H1 (cell line): ENCODE results near the gene DNAJC17. TPM values are rescaled to one million over a fixed set of nuclear protein-coding genes. Genes with fewer than 3 reads are reported as not detected.
A peak's percentile ranks its signal among the peaks of the same experiment; 100 is the strongest.

Experiments
- CTCF ChIA-PET: fragments of 300-600 bp; sonication (Branson Sonifier 250); formaldehyde crosslinking; loops from one replicate; lab custom pipeline; 2021; ENCODE audit not compliant: partially characterized antibody; lab: Charles Lee
- POLR2A ChIA-PET: fragments of 300-600 bp; sonication (Branson Sonifier 250); formaldehyde crosslinking; loops from one replicate; lab custom pipeline; 2021; ENCODE audit warnings: inconsistent platforms; ENCODE audit not compliant: partially characterized antibody; lab: Charles Lee
- DNase-seq, 2 experiments: peaks; one replicate each; pipeline versions ENCODE4 v3.0.0 to v3.0.0-alpha.2; 2010 to 2022; ENCODE audit warnings: low spot score in 2 of 2, low read depth in 1 of 2, mixed read lengths in 1 of 2
- FAIRE-seq: peaks from 2 replicates; lab custom pipeline; 2011; peaks lifted over from hg19 to GRCh38; lab: Jason Lieb, UNC
- H2AFZ ChIP-seq: 2 replicates; pipeline ENCODE4 v1.8.1; 2012; ENCODE audit warnings: low read length, inconsistent platforms
- H2AK5ac ChIP-seq: 2 replicates; pipeline ENCODE4 v1.6.1; 2013; ENCODE audit warnings: low read depth, low read length
- H2BK120ac ChIP-seq: replicated peaks from 2 replicates; pipeline ENCODE3; 2013; ENCODE audit warnings: low read depth, low read length, inconsistent platforms
- H2BK12ac ChIP-seq: 2 replicates; pipeline ENCODE4 v1.6.1; 2013; ENCODE audit warnings: low read depth, low read length
- H2BK15ac ChIP-seq: 2 replicates; pipeline ENCODE4 v1.6.1; 2013; ENCODE audit warnings: low read length
- H2BK20ac ChIP-seq: 2 replicates; pipeline ENCODE4 v1.6.1; 2013; ENCODE audit warnings: low read length
- H2BK5ac ChIP-seq: 2 replicates; pipeline ENCODE4 v1.6.1; 2013; ENCODE audit warnings: low read depth, low read length
- H3K14ac ChIP-seq: 2 replicates; pipeline ENCODE4 v1.6.1; 2013; ENCODE audit warnings: inconsistent platforms; ENCODE audit not compliant: insufficient read length
- H3K18ac ChIP-seq: 2 replicates; pipeline ENCODE4 v1.6.1; 2013; ENCODE audit warnings: low read length; ENCODE audit errors: extremely low read depth
- H3K23ac ChIP-seq: 2 replicates; pipeline ENCODE4 v1.6.1; 2013; ENCODE audit warnings: inconsistent platforms; ENCODE audit not compliant: insufficient read length
- H3K23me2 ChIP-seq: 2 replicates; pipeline ENCODE4 v1.6.1; 2013; ENCODE audit warnings: low read depth, low read length
- H3K27ac ChIP-seq: 2 replicates; pipeline ENCODE4 v1.6.1; 2011; ENCODE audit warnings: low read depth, low read length, inconsistent platforms
- H3K27me3 ChIP-seq, 4 experiments: replicated peaks in 1 of 4; 1 replicate in 1 of 4; 2 replicates in 3 of 4; pipeline versions ENCODE4 v1.6.1 to v1.8.1; 2011 to 2013; ENCODE audit warnings: low read length in 3 of 4, mild to moderate bottlenecking in 3 of 4, inconsistent platforms in 2 of 4, mixed read lengths in 2 of 4, moderate library complexity in 1 of 4; ENCODE audit not compliant: control insufficient read depth in 3 of 4, insufficient read depth in 3 of 4; ENCODE audit errors: extremely low read depth in 1 of 4
- H3K36me3 ChIP-seq, 4 experiments: 2 replicates each; pipeline versions ENCODE4 v1.6.1 to v1.8.1; 2011 to 2013; ENCODE audit warnings: mild to moderate bottlenecking in 4 of 4, low read length in 3 of 4, moderate library complexity in 2 of 4, control low read depth in 1 of 4, inconsistent platforms in 1 of 4; ENCODE audit not compliant: insufficient read depth in 4 of 4, control insufficient read depth in 2 of 4
- H3K4ac ChIP-seq: replicated peaks from 2 replicates; pipeline ENCODE3; 2013; ENCODE audit warnings: low read length, low read depth, mixed read lengths, inconsistent platforms; ENCODE audit not compliant: insufficient read length
- H3K4me1 ChIP-seq, 4 experiments: replicated peaks in 1 of 4; 1 replicate in 1 of 4; 2 replicates in 3 of 4; pipeline versions ENCODE4 v1.6.1 to v1.8.1; 2011 to 2013; ENCODE audit warnings: low read length in 3 of 4, inconsistent platforms in 2 of 4, mixed read lengths in 1 of 4; ENCODE audit not compliant: insufficient read depth in 4 of 4, control insufficient read depth in 3 of 4
- H3K4me2 ChIP-seq, 2 experiments: 2 replicates each; pipeline versions ENCODE4 v1.6.1 to v1.8.1; 2011 to 2013; ENCODE audit warnings: low read depth in 2 of 2, low read length in 2 of 2, control low read depth in 1 of 2, inconsistent platforms in 1 of 2, mild to moderate bottlenecking in 1 of 2; ENCODE audit not compliant: insufficient read depth in 1 of 2
- H3K4me3 ChIP-seq, 4 experiments: fragments of 200-600, 300-600 bp in 1 of 4; sonication (generic), shearing (Covaris generic), sonication (Bioruptor Twin) in 1 of 4; 2 replicates each; pipeline versions ENCODE4 v1.5.1 to v1.8.1; 2011 to 2016; ENCODE audit warnings: low read length in 4 of 4, low read depth in 3 of 4, control low read depth in 2 of 4, inconsistent platforms in 2 of 4, mild to moderate bottlenecking in 2 of 4, mixed read lengths in 1 of 4, moderate library complexity in 1 of 4; ENCODE audit not compliant: insufficient read depth in 2 of 4; ENCODE audit errors: extremely low read depth in 1 of 4
- H3K56ac ChIP-seq: replicated peaks from 2 replicates; pipeline ENCODE3; 2013; ENCODE audit warnings: low read depth, mild to moderate bottlenecking, mixed read lengths, low read length, inconsistent platforms; ENCODE audit not compliant: insufficient read length
- H3K79me1 ChIP-seq: 2 replicates; pipeline ENCODE4 v1.6.1; 2013; ENCODE audit warnings: low read depth, low read length, control low read depth
- H3K79me2 ChIP-seq, 2 experiments: 2 replicates each; pipeline versions ENCODE4 v1.6.1 to v1.8.1; 2012 to 2013; ENCODE audit warnings: low read length in 2 of 2, mild to moderate bottlenecking in 2 of 2, inconsistent platforms in 1 of 2; ENCODE audit not compliant: insufficient read depth in 2 of 2, control insufficient read depth in 1 of 2
- H3K9ac ChIP-seq, 4 experiments: replicated peaks in 1 of 4; 1 replicate in 1 of 4; 2 replicates in 3 of 4; pipeline versions ENCODE4 v1.6.1 to v1.8.1; 2011 to 2013; ENCODE audit warnings: low read depth in 3 of 4, low read length in 3 of 4, control low read depth in 2 of 4, mild to moderate bottlenecking in 2 of 4, moderate library complexity in 2 of 4, inconsistent platforms in 1 of 4; ENCODE audit errors: extremely low read depth in 1 of 4
- H3K9me3 ChIP-seq, 2 experiments: 2 replicates each; pipeline versions ENCODE4 v1.6.1 to v1.8.1; 2012 to 2013; ENCODE audit warnings: mild to moderate bottlenecking in 2 of 2, moderate library complexity in 2 of 2, control low read depth in 1 of 2, inconsistent platforms in 1 of 2, low read depth in 1 of 2, low read length in 1 of 2, mixed read lengths in 1 of 2; ENCODE audit not compliant: insufficient read depth in 2 of 2
- H4K20me1 ChIP-seq, 2 experiments: replicated peaks in 1 of 2; 2 replicates each; pipeline versions ENCODE3 to v1.8.1; 2011 to 2013; ENCODE audit warnings: inconsistent platforms in 2 of 2, low read length in 2 of 2, mild to moderate bottlenecking in 1 of 2; ENCODE audit not compliant: insufficient read depth in 2 of 2, control insufficient read depth in 1 of 2
- H4K5ac ChIP-seq: 2 replicates; pipeline ENCODE4 v1.6.1; 2013; ENCODE audit warnings: low read length, low read depth, mixed read lengths, inconsistent platforms; ENCODE audit not compliant: insufficient read length
- H4K8ac ChIP-seq: 2 replicates; pipeline ENCODE4 v1.8.0; 2013; ENCODE audit warnings: mild to moderate bottlenecking, moderate library complexity, low read length, inconsistent platforms; ENCODE audit not compliant: insufficient read depth; ENCODE audit errors: extremely low read depth
- H4K91ac ChIP-seq: replicated peaks from 2 replicates; pipeline ENCODE3; 2013; ENCODE audit warnings: low read length, mixed read lengths, inconsistent platforms; ENCODE audit not compliant: insufficient read length
- EP300 ChIP-seq, 2 experiments: IDR thresholded peaks; 1 replicate in 1 of 2; 2 replicates in 1 of 2; pipeline ENCODE4 v1.6.1; 2011 to 2012; ENCODE audit warnings: low read depth in 2 of 2, low read length in 2 of 2, mild to moderate bottlenecking in 2 of 2, borderline replicate concordance in 1 of 2, inconsistent platforms in 1 of 2, moderate library complexity in 1 of 2
- RXRA ChIP-seq: IDR thresholded peaks from 2 replicates; pipeline ENCODE4 v1.6.1; 2011; ENCODE audit warnings: low read depth, mild to moderate bottlenecking, low read length, moderate library complexity; ENCODE audit not compliant: insufficient read depth
- WGBS, 2 experiments: shearing (Covaris generic) in 1 of 2; methylation state at CpG; one replicate each; pipeline versions ENCODE4 v1.1.6 to v1.1.7; 2013 to 2015; ENCODE audit warnings: low lambda C conversion rate in 2 of 2, mixed read lengths in 2 of 2, inconsistent platforms in 1 of 2, low coverage in 1 of 2, missing lambda C conversion rate in 1 of 2; ENCODE audit not compliant: insufficient replicate concordance in 2 of 2, insufficient coverage in 1 of 2, insufficient read length in 1 of 2; ENCODE audit errors: extremely low coverage in 1 of 2, missing lambda C conversion rate in 1 of 2; 5-methylcytosine and 5-hydroxymethylcytosine counted together
- polyA plus RNA-seq, 7 experiments: library from polyadenylated mRNA; depleted of rRNA in 3 of 7; stranded (reverse) in 5 of 7; unstranded in 2 of 7; fragments of >200 nt in 5 of 7; fragments of 200-250 nt in 2 of 7; gene quantifications; 1 replicate in 5 of 7; 2 replicates in 1 of 7; 4 replicates in 1 of 7; pipeline versions ENCODE4 v1.2.1 to v1.2.3, GENCODE V29; 2011 to 2013; ENCODE audit warnings: missing spikeins in 2 of 7, mixed read lengths in 2 of 7
- total RNA-seq: library from RNA; stranded (reverse); fragmentation: NEBNext Ultra II Directional; extraction: Animal tissue kit (Norgen Biotek cat#: 25700); gene quantifications from 2 replicates; pipeline ENCODE4 v1.2.1, GENCODE V29; 2021

The DNAJC17 gene
- total and polyA plus RNA-seq, 2 of the 8 experiments (the other 6 are each of a cell fraction or from before 2014, with no cell fraction given), result 39.5 to 45.4 TPM

DNA sequence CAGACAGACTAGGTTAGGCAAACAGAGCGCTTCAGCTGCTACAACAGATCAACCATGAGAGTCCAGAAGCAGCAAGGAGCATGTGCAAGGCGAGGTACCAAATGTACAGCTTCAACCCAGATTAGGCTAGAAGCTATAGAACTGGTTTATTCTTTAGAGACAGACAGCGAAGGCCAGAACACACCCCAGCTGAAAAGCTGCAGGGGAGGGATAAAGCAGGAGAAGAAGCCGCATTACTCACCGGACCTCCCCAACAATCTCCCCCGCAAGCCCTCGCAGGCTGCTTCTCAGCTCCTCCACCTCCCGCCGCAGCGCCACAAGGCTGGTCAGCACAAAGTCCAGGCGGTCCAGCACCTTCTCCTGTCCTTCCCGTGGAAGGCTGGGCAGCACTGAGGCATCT lies 55.5 kb downstream of the DNAJC17 start:
- CTCF ChIA-PET, result interaction anchor here (0.6 to 2.7 kb wide), 10 partner anchors 9 to 154 kb away, joined by 3 to 12 read pairs (median 3); no protein-coding TSS in a partner anchor
- Histone ChIP-seq H3K4me3 (no peak overlapping the region), H3K23me2 (peaks cover 5% of the 10 kb centered on the region; the same call in 1 of the 2 replicates), H2BK20ac (no peak overlapping the region), H3K4me2 (no peak overlapping the region), H2BK15ac (no peak overlapping the region), H3K79me2 (peaks cover 0 to 22% of the 10 kb centered on the region in 2 experiments; a peak in 2 of 4 replicates), H3K14ac (no peak overlapping the region), H3K18ac (no peak overlapping the region), H3K9ac (no peak overlapping the region), H3K36me3 (peaks cover 0 to 9% (median 0%) of the 10 kb centered on the region in 4 experiments; a peak in 2 of 8 replicates), H4K8ac (peak overlapping the region; percentile 29; the same call in 1 of the 2 replicates), H3K23ac (no peak overlapping the region), H4K5ac (no peak overlapping the region), H4K91ac (no peak overlapping the region), H3K27me3 (no peaks in the 10 kb centered on the region), H3K56ac (no peak overlapping the region), H3K27ac (no peak overlapping the region), H2AFZ (no peak overlapping the region), H2BK120ac (no peak overlapping the region), H3K9me3 (no peaks in the 10 kb centered on the region), H3K4ac (no peak overlapping the region), H2BK5ac (no peak overlapping the region), H2BK12ac (no peak overlapping the region), H2AK5ac (no peak overlapping the region), H3K79me1 (peaks cover 2% of the 10 kb centered on the region; the same call in 1 of the 2 replicates), H4K20me1 (no peaks in the 10 kb centered on the region), H3K4me1 (0 out of 7 replicates have a peak, but pooled peaks cover 0 to 2% (median under 1%) of the 10 kb centered on the region in 4 experiments)
- POLR2A ChIA-PET, result interaction anchor here (1.1 to 1.2 kb wide), 2 partner anchors 26 to 96 kb away, joined by 3 read pairs; no protein-coding TSS in a partner anchor
- 93% methylated on average over 12 of the region's 12 CpGs; no CpG with 5 or more reads in 1 of the 2 experiments for WGBS, 2 experiments
- TF ChIP-seq EP300 (IDR thresholded peaks at IDR 0.05; ENCODE audit: borderline replicate concordance in 1 of 2, low read depth in 2 of 2, low read length in 2 of 2), result no peak
- no peak for TF ChIP-seq RXRA
- no peak for FAIRE-seq
- DNase-seq, result no peak
